Left cardiac atrium (tissue), 4 donors: Measurements from ENCODE around the gene ADORA2B. TPM values are rescaled to one million over a fixed set of nuclear protein-coding genes. Genes with fewer than 3 reads are reported as not detected.

ENCODE experiments used
- ATAC-seq, 2 donors: fragments of 200-7000 bp; cut with Tn5 transposase; one replicate each; pipeline ENCODE4 v1.9.1; 2020; ENCODE audit warnings: mild to moderate bottlenecking in 2 of 2, moderate library complexity in 2 of 2
- DNase-seq: peaks from one replicate; pipeline ENCODE4 v3.0.0-alpha.2; 2020
- intact Hi-C, 2 donors: fragments of 100-400 bp; cut with DNase I; formaldehyde crosslinking; loops; one replicate each; pipeline versions ENCODE4 v1.14.1 to v1.15.1; 2022 to 2023
- total RNA-seq, 2 donors: library from RNA; stranded (reverse); fragmentation: NEBNext Ultra II Directional; extraction: Animal tissue kit (Norgen Biotek cat#: 25700); gene quantifications; one replicate each; pipeline ENCODE4 v1.2.1, GENCODE V29; 2021
- donor health status: DM: no; HTN: yes; CAD: no.
- donor health status: DM: no; HTN: yes; CAD: no; lungs with severe emphysema.
- donor health status: DM: yes; HTN: yes; CAD: no.
- donor health status: Dilated cardiomyopathy.

The ADORA2B gene
- total RNA-seq, 2 donors from 2014 or later: 0.50 to 1.0 TPM

GRCh38 chr17:15947976-15948752 is 3.2 kb downstream of the ADORA2B start:
- intact Hi-C loops: no loop called here
- no peak for ATAC-seq
- DNase-seq: no peak

DNA sequence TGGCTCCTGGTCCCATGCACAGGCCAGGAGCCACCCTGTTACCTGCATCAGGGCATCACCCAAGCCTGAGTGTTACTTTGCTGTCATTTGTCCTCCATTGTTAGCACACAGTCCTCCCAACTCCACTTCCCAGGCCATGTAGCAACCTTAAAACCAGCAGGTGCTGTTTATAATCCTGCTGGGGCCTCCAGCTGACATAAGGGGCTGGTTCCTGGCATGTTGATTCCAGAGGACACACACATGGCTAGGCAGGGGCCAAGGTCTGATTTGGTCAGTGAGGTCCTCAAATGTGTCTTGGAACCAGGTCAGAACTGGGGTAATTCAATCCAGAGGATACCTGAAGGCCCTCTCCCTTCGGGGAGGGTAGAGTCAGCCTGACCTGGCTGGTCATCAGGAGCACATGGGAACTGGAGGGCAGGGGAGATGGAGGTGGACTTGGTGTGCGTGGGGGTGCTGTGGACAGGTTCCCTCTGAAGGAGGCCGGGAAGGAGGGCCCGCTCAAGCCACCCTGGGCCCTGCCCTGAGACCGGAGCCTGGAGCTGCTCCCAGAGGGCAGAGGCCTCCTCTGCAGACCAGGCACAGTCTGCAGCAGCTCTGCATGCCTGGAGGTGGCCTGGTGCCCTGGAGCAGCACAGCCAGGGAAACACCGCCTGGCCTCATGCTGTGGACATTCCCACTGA is 6.6 kb downstream of the ADORA2B start:
- no peak for ATAC-seq
- intact Hi-C loops: no loop called here
- no peak for DNase-seq

DNA sequence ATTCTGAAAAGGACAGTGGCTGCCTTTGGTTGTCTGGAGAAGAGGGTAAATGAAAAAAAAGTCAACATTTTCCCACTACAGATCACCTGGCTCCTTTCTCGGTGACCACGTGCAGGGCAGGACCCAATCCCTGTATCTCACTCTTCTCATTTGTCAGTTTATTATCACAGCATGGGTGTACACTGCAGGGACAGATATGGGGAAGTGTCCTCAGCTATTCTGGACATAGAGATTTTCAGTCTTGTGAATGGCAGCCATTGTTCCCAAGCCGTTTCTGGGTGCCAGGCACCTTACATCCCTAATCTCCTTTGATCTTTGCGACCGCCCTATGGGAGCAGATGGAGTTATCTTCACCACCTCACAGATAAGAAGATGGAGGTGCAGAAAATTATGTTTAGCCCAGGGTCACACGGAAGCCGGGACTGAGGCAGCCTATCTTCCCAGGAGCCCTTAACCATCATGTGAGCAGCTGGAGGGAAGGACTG is 7.2 kb downstream of the ADORA2B start:
- intact Hi-C loops: no loop called here
- DNase-seq (no peak), ATAC-seq (no peak)

- intact Hi-C loops: no loop called here
- ATAC-seq (no peak), DNase-seq (no peak)
These were observed 8.2 kb downstream of the ADORA2B start for GRCh38 chr17:15952916-15953790.

DNA sequence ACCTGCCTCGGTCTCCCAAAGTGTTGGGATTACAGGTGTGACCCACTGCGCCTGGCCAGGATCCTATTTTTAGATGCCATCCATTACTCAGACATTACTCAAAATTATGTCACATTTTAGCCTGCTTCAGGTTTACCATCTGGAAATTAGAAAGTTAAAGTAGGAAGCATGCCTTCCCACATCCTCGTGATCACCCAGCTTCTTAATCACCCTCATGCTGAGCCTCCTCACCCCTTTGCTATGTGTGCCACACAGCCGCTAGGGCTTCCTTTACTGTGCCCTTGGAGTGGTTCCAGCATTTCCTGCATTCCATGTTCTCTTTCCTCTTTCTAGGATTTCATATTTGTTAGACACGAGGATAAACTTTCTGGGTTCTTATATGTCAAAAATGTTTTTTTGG is 9.3 kb downstream of the ADORA2B start:
- no peak for DNase-seq
- intact Hi-C loops: no loop called here
- ATAC-seq: no peak

- ATAC-seq (no peak), DNase-seq (no peak)
- intact Hi-C loops: no loop called here
These were observed 11.0 kb downstream of the ADORA2B start for GRCh38 chr17:15955793-15956541.

GRCh38 chr17:15957206-15957605 is 12.3 kb downstream of the ADORA2B start:
- DNase-seq (no peak), ATAC-seq (no peak)
- intact Hi-C loops: no loop called here

- DNase-seq (no peak), ATAC-seq (no peak)
- intact Hi-C loops: no loop called here
These were observed 12.8 kb downstream of the ADORA2B start for GRCh38 chr17:15957608-15958307.

DNA sequence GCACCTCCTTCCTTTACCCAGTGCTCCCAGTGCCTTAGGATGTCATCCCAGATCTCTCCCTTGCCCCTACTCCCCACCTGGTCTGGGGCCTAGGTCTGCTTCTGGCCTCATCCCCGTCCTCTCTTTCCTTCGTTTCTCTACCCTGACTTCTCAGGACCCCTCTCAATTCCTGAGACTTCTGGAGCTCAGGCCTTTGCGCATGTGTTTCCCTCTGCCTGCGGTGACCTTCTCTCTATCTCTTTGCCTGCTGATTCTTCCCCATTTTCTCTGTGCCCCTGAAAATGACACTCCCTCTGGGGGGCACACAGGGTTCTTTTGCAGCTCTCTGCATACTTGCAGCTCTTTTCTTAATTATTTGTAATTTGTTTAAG is 13.5 kb downstream of the ADORA2B start:
- no peak for ATAC-seq
- intact Hi-C loops: no loop called here
- DNase-seq: no peak

DNA sequence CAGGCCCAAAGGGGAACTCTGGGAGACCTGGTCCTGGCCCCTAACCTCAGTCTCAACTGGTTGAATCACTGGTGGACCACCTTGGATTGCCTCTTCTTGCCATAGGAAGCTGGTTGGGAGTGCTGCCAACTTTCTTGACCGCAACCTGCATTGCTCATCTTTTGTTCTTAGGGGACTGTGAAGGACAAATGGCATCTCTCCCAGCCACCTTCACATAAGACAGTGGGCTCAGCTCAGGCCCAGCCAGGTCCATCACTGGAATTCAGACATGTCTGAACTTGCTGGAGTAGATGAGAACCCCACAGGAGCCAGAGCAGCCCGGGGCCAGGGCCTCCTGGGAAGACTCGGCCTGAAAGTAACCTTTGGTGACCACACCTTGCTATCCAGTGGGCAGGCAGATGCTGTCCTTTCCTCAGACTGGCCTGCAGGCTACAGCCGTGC is 18.8 kb downstream of the ADORA2B start:
- intact Hi-C loops: no loop called here
- ATAC-seq: no peak
- DNase-seq: no peak

- DNase-seq: no peak
- intact Hi-C loops: no loop called here
- ATAC-seq: no peak
These were observed 20.6 kb downstream of the ADORA2B start for GRCh38 chr17:15965528-15965927.

DNA sequence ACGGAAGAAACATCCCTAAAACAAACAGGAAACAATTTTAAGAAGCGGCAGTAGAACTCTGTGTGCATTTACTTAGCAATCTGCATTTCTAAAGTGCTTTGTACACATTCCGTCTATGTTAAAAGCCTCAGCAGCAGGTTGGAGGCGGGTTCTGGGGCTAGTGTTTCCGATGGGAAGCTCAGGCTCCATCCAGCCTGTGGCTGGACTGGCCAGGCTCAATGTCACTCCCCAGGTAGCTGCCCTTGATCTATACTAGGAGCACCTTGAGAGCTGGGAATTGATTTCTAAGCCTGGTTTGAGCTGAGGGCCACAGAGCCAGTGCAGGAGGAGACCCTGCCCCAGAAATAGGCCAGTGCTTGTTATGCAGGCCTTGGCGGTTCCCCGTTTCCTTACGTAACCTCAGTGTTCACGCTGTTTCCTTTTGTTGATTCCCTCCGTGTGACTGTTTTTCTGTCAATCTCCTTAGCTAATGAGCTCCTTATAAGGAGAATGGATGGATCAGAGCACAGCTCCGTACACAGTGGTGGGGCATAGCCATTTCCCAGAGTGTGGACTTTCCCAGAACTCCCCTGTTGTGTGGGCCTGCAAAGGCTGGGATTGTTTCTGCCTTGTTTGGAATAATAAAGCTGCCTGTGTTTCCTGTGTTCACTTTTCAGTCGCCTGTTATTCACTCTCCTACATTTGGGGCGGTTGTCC is 21.4 kb downstream of the ADORA2B start:
- intact Hi-C loops: no loop called here
- DNase-seq (no peak), ATAC-seq (peak in 1 of 2 donors; percentile 14)

GRCh38 chr17:15966879-15967248 is 21.9 kb downstream of the ADORA2B start:
- DNase-seq (no peak), ATAC-seq (peak in 1 of 2 donors; percentile 56)
- intact Hi-C loops: no loop called here

- no peak for DNase-seq
- ATAC-seq: no peak
- intact Hi-C loops: no loop called here
These were observed 22.9 kb downstream of the ADORA2B start for GRCh38 chr17:15967706-15968399.

DNA sequence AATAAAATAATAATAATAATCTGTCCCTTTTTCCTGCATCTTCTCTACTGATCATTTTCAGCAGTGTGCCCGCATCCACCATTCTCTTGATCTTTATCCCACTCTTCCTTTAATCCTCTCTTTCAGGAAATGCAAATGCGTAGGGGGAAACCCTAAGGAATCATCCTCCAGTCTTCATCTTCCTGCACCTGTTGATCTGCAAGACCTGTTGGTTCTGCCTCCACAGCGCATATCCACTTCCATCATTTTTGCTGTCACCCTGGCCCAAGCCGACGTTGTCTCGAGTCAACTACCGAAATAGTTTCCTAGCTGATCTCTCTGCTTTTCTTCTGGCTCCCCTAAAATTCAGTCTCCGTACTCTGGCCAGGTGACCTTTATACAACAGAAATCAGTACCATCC is 24.5 kb downstream of the ADORA2B start:
- intact Hi-C loops: no loop called here
- DNase-seq (no peak), ATAC-seq (no peak)

DNA sequence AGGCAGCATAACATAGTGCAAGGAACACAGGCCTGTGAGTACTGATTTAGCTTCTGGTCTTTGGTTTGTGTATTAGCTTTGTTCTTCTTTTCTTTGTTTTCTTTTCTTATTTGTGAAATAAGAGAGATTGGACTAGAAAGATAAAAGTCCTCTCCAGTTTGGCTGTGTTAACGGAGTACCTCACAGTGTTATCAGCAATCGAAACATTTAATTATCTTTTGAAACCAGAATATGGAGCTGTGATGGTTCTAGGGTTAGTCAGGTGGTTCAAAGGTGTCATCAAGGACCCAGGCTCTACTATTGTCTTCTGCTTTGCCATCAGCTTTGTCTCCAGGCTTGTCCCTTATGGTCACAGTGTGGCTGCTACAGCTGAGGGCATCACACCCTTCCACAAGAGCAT is 25.6 kb downstream of the ADORA2B start:
- no peak for DNase-seq
- intact Hi-C loops: no loop called here
- no peak for ATAC-seq

- ATAC-seq: no peak
- DNase-seq: no peak
- intact Hi-C loops: no loop called here
These were observed 26.3 kb downstream of the ADORA2B start for GRCh38 chr17:15971098-15971678.
